ENCODE data around the gene FCHSD2.

GRCh38 chr11:73019449-73019848 lies 122.7 kb downstream of the FCHSD2 start:
- no peak for TF ChIP-seq TAF1 (IDR thresholded peaks at IDR 0.05; ENCODE audit: low read depth, low read length)
- TF ChIP-seq POLR2AphosphoS5 (IDR thresholded peaks at IDR 0.05; ENCODE audit: low read depth, low read length), result no peak
- no peak for TF ChIP-seq POLR2A (IDR thresholded peaks at IDR 0.05; ENCODE audit: low read depth, low read length)
- no peak for TF ChIP-seq POU2F2 (IDR thresholded peaks at IDR 0.05; ENCODE audit: low read depth, low read length)
- TF ChIP-seq SPI1 (IDR thresholded peaks at IDR 0.05; ENCODE audit: low read depth, low read length), result no peak
- no peak for TF ChIP-seq PAX5 (IDR thresholded peaks at IDR 0.05; ENCODE audit: insufficient read depth, low read length, severe bottlenecking)

Data from GM12891 (cell line).